Prostate gland (tissue), 2 donors: ENCODE results near the gene RAB3GAP1.

Experiments used
- POLR2AphosphoS5 ChIP-seq: sonication (generic); formaldehyde crosslinking; IDR thresholded peaks from one replicate; pipeline ENCODE4 v1.6.1; 2017; ENCODE audit warnings: antibody characterized with exemption
- TF ChIP-seq, protein P1 (sequence below), 4 experiments: fragments of 200-600 bp in 2 of 4; fragments of 450-650 bp in 2 of 4; sonication (generic) in 2 of 4; IDR thresholded peaks; 1 replicate in 3 of 4; 2 replicates in 1 of 4; pipeline ENCODE4 v1.5.1; 2016 to 2019; ENCODE audit warnings: antibody characterized with exemption in 4 of 4, mild to moderate bottlenecking in 2 of 4, moderate library complexity in 2 of 4

DNA sequence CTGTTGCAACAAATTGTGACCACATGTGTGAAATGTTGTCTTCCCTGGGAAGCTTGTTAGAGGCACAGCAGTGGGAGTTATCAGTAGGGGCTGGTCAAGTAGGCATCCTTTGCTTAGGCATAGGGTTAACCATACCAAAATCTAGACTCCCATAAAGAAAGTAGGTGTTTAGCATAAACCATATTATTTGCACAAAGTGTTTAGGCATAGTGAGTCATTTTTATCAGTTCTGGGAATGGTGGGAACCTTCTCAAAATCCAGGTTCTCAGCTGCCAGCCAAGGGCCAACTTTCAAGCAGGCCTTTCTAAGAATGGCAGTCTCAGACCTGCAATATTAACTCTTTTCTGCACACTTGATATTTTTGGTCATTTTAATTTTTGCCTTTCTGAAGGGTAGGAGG, 88.5 kb downstream of the RAB3GAP1 start:
- TF ChIP-seq, protein P1, sequence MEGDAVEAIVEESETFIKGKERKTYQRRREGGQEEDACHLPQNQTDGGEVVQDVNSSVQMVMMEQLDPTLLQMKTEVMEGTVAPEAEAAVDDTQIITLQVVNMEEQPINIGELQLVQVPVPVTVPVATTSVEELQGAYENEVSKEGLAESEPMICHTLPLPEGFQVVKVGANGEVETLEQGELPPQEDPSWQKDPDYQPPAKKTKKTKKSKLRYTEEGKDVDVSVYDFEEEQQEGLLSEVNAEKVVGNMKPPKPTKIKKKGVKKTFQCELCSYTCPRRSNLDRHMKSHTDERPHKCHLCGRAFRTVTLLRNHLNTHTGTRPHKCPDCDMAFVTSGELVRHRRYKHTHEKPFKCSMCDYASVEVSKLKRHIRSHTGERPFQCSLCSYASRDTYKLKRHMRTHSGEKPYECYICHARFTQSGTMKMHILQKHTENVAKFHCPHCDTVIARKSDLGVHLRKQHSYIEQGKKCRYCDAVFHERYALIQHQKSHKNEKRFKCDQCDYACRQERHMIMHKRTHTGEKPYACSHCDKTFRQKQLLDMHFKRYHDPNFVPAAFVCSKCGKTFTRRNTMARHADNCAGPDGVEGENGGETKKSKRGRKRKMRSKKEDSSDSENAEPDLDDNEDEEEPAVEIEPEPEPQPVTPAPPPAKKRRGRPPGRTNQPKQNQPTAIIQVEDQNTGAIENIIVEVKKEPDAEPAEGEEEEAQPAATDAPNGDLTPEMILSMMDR (IDR thresholded peaks at IDR 0.05), result no peak
- no peak for TF ChIP-seq POLR2AphosphoS5
